Suppressor macrophage treated with lipopolysaccharide for 4 hours (primary cell): Measurements from ENCODE around the gene ARSA.

Experiments used
- DNase-seq: peaks from one replicate; pipeline ENCODE4 v3.0.0-alpha.2; 2020

The ARSA gene

DNA sequence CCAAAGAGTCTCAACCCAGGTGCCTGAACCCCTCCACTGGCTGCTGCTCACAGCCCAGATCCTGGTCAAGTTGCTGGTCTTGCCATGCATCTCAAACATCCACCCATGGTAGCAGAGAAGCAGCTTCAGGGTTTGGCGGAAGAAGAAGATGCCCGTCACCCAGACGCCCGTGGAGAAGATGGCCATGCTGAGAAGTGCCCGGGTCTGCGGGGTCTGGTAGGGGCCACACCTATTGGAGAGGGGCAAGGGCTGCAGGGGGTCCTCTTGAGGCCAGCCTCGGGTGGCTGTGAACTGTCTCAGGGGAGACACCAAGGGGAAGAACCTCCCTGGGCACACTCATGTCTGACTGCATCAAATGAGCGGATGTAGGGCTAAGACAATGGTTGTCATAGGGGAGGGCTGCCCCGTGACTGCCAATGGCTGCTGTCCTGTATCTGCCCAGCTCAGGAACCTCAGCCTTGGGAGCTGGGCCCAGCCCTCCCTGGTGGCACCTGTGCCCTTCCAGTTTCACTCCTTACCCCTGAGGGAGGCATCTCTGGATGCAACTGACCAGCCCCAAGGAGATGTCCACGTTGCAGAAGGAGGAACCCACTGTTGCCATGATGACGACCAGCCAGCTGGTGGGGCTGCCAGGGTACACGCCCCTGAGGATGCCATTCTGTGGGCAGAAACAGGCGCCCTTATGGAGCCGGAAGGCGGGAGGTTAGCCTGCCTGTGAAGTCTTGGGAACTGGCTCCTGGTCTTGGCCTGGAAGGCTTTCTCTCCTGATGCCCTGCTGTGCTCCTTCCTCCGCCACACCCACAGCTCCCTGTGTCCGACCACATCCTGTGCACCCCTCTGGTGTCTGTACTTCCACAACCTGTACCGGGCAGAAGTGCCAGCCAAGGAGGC is 50.9 kb downstream of the ARSA start:
- peak; percentile 26 for DNase-seq

DNA sequence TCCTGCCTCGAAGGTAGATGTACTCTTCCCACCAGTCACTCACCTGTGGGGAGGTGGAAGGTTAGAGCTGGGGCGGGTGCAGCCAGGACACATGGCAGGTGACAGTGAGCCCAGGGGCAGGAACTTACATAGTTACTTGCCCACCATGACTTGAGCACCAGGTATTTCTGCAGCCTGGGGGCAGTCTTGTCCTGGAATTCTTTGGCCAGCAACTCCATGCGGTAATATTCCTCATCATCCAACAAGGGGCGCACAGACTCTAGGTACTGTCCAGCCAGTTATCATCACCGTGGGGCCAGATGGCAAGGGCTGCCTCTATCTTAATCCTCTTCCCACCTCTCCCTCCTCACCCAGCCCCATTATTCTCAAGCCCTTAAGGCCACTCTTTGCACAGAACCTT is 51.9 kb downstream of the ARSA start:
- peak; percentile 14 for DNase-seq

DNA sequence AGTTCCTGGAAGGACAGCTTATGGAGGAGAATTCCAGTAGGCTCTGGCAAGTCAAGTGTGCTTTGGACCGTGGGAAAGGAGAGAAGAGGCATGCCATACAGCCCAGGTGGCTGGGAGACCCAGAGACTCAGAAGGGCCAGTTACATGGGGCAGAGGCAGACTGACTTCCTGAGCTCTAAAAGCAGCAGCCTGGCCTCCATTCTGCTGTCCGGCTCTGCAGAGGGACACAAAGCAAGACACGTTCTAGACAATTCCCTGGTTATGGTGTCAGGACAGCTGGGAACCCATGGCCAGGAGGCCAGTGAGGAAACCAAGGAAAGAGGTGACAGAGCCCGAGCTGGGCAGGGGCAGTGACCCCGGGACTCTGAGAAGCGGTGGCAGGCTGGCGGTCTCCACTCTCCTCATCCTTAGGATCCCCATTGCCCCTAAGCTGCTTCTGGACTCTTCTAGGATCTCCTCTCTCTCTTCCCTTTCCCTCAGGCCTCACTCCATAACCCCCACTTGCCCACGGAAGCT is 52.5 kb downstream of the ARSA start:
- no peak for DNase-seq
